ENCODE data around the gene AVPR2.

The AVPR2 gene

GRCh38 chrX:153917869-153918268 lies 13.4 kb downstream of the AVPR2 start:
- no peak for DNase-seq (ENCODE audit: low read depth in 1 of 2, low spot score in 1 of 2)
- no peak for TF ChIP-seq JUND (IDR thresholded peaks at IDR 0.05; ENCODE audit: low read depth)
- in situ Hi-C loops (cut with HindIII; ENCODE audit: low pct_unique_long_range_greater_than_20kb, low sequenced_read_pairs) = no loop called here

- no peak for DNase-seq (ENCODE audit: low read depth in 1 of 2, low spot score in 1 of 2)
- no peak for TF ChIP-seq JUND (IDR thresholded peaks at IDR 0.05; ENCODE audit: low read depth)
- in situ Hi-C loops (cut with HindIII; ENCODE audit: low pct_unique_long_range_greater_than_20kb, low sequenced_read_pairs) = no loop called here
These were observed 14.8 kb downstream of the AVPR2 start for GRCh38 chrX:153919281-153919680.

GRCh38 chrX:153920546-153920945 lies 16.1 kb downstream of the AVPR2 start:
- DNase-seq (ENCODE audit: low read depth in 1 of 2, low spot score in 1 of 2) = no peak
- TF ChIP-seq JUND (IDR thresholded peaks at IDR 0.05; ENCODE audit: low read depth) = no peak
- in situ Hi-C loops (cut with HindIII; ENCODE audit: low pct_unique_long_range_greater_than_20kb, low sequenced_read_pairs) = no loop called here

- DNase-seq (ENCODE audit: low read depth in 1 of 2, low spot score in 1 of 2) = no peak
- no peak for TF ChIP-seq JUND (IDR thresholded peaks at IDR 0.05; ENCODE audit: low read depth)
- in situ Hi-C loops (cut with HindIII; ENCODE audit: low pct_unique_long_range_greater_than_20kb, low sequenced_read_pairs) = no loop called here
These were observed 16.6 kb downstream of the AVPR2 start for GRCh38 chrX:153921070-153921469.

- no peak for DNase-seq (ENCODE audit: low read depth in 1 of 2, low spot score in 1 of 2)
- in situ Hi-C loops (cut with HindIII; ENCODE audit: low pct_unique_long_range_greater_than_20kb, low sequenced_read_pairs) = no loop called here
- TF ChIP-seq JUND (IDR thresholded peaks at IDR 0.05; ENCODE audit: low read depth) = no peak
These were observed 17.3 kb downstream of the AVPR2 start for GRCh38 chrX:153921511-153922446.

- DNase-seq (ENCODE audit: low read depth in 1 of 2, low spot score in 1 of 2) = peak; percentile 31 to 46
- in situ Hi-C loops (cut with HindIII; ENCODE audit: low pct_unique_long_range_greater_than_20kb, low sequenced_read_pairs) = no loop called here
- TF ChIP-seq JUND (IDR thresholded peaks at IDR 0.05; ENCODE audit: low read depth) = no peak
These were observed 18.7 kb downstream of the AVPR2 start for GRCh38 chrX:153922932-153923857.

- DNase-seq (ENCODE audit: low read depth in 1 of 2, low spot score in 1 of 2) = peak in 1 of 2 experiments; percentile 60
- in situ Hi-C loops (cut with HindIII; ENCODE audit: low pct_unique_long_range_greater_than_20kb, low sequenced_read_pairs) = no loop called here
- no peak for TF ChIP-seq JUND (IDR thresholded peaks at IDR 0.05; ENCODE audit: low read depth)
These were observed 19.8 kb downstream of the AVPR2 start for GRCh38 chrX:153924149-153924861.

- DNase-seq (ENCODE audit: low read depth in 1 of 2, low spot score in 1 of 2) = no peak
- no peak for TF ChIP-seq JUND (IDR thresholded peaks at IDR 0.05; ENCODE audit: low read depth)
- in situ Hi-C loops (cut with HindIII; ENCODE audit: low pct_unique_long_range_greater_than_20kb, low sequenced_read_pairs) = no loop called here
These were observed 20.9 kb downstream of the AVPR2 start for GRCh38 chrX:153925387-153925738.

- in situ Hi-C loops (cut with HindIII; ENCODE audit: low pct_unique_long_range_greater_than_20kb, low sequenced_read_pairs) = no loop called here
- DNase-seq (ENCODE audit: low read depth in 1 of 2, low spot score in 1 of 2) = peak in 1 of 2 experiments; percentile 64
- TF ChIP-seq JUND (IDR thresholded peaks at IDR 0.05; ENCODE audit: low read depth) = no peak
These were observed 21.5 kb downstream of the AVPR2 start, which contains the start of gene ARHGAP4 for GRCh38 chrX:153925739-153926551. TSS of gene ARHGAP4 (minus strand) at chrX:153926264. CDS start at chrX:153926202, 62 bp downstream.

- in situ Hi-C loops (cut with HindIII; ENCODE audit: low pct_unique_long_range_greater_than_20kb, low sequenced_read_pairs) = no loop called here
- DNase-seq (ENCODE audit: low read depth in 1 of 2, low spot score in 1 of 2) = no peak
- TF ChIP-seq JUND (IDR thresholded peaks at IDR 0.05; ENCODE audit: low read depth) = no peak
These were observed 22.0 kb downstream of the AVPR2 start for GRCh38 chrX:153926552-153926857.

GRCh38 chrX:153926858-153927671 lies 22.6 kb downstream of the AVPR2 start:
- no peak for TF ChIP-seq JUND (IDR thresholded peaks at IDR 0.05; ENCODE audit: low read depth)
- in situ Hi-C loops (cut with HindIII; ENCODE audit: low pct_unique_long_range_greater_than_20kb, low sequenced_read_pairs) = no loop called here
- DNase-seq (ENCODE audit: low read depth in 1 of 2, low spot score in 1 of 2) = peak in 1 of 2 experiments; percentile 30

All from T47D (cell line).